Kidney (tissue), 22 donors: ENCODE measurements around the gene KLK7. TPM values are rescaled to one million over a fixed set of nuclear protein-coding genes. Genes with fewer than 3 reads are reported as not detected.

Experiments used
- DNase-seq, 5 donors: peaks; one replicate each; pipeline ENCODE4 v3.0.0-alpha.2; 2013 to 2020
- FAIRE-seq: peaks from 2 replicates; lab custom pipeline; 2012; peaks lifted over from hg19 to GRCh38; lab: Jason Lieb, UNC
- H3K27ac ChIP-seq, 2 donors: one replicate each; pipeline ENCODE4 v1.7.0; 2013; ENCODE audit warnings: low read depth in 2 of 2, low read length in 2 of 2, inconsistent platforms in 1 of 2
- H3K27me3 ChIP-seq: one replicate; pipeline ENCODE4 v1.7.1; 2013; ENCODE audit warnings: low read length, inconsistent platforms; ENCODE audit not compliant: control insufficient read depth, insufficient read depth
- H3K36me3 ChIP-seq, 3 donors: one replicate each; pipeline versions ENCODE4 v1.7.0 to v1.7.1; 2013; ENCODE audit warnings: low read length in 3 of 3, control low read depth in 1 of 3, inconsistent platforms in 1 of 3; ENCODE audit not compliant: insufficient read depth in 3 of 3, control insufficient read depth in 2 of 3
- H3K4me1 ChIP-seq, 3 donors: one replicate each; pipeline versions ENCODE4 v1.7.0 to v1.7.1; 2013; ENCODE audit warnings: low read length in 3 of 3, inconsistent platforms in 1 of 3, low read depth in 1 of 3; ENCODE audit not compliant: control insufficient read depth in 2 of 3, insufficient read depth in 2 of 3
- H3K4me3 ChIP-seq, 3 donors: one replicate each; pipeline versions ENCODE4 v1.7.0 to v1.8.1; 2013; ENCODE audit warnings: low read length in 3 of 3, control low read depth in 1 of 3, inconsistent platforms in 1 of 3
- H3K9ac ChIP-seq, 3 donors: one replicate each; pipeline versions ENCODE4 v1.7.0 to v1.7.1; 2013; ENCODE audit warnings: low read length in 3 of 3, control low read depth in 1 of 3, inconsistent platforms in 1 of 3
- H3K9me3 ChIP-seq, 3 donors: one replicate each; pipeline versions ENCODE4 v1.7.0 to v1.7.1; 2013; ENCODE audit warnings: low read length in 3 of 3, control low read depth in 1 of 3, inconsistent platforms in 1 of 3; ENCODE audit not compliant: control insufficient read depth in 2 of 3, insufficient read depth in 1 of 3
- CTCF ChIP-seq: IDR thresholded peaks from 3 replicates; pipeline ENCODE4 v1.5.1; 2012; ENCODE audit warnings: mild to moderate bottlenecking, moderate library complexity, borderline replicate concordance; ENCODE audit not compliant: insufficient read depth; ENCODE audit errors: extremely low read depth
- intact Hi-C: fragments of 100-400 bp; cut with DNase I; formaldehyde crosslinking; loops from one replicate; pipeline ENCODE4 v1.11.1; 2022
- long read RNA-seq, 10 donors: library from polyadenylated mRNA in 1 of 10; unstranded in 1 of 10; transcript quantifications; one replicate each; pipeline ENCODE4 v2.0.0 and lab custom pipeline, GENCODE V29; 2021 to 2026
- polyA plus RNA-seq: library from polyadenylated mRNA; stranded (reverse); fragments of 350-450 nt; fragmentation: Illumina TruSeq; extraction: RNeasy Lipid Tissue Mini Kit (QIAGEN cat#74804); gene quantifications from one replicate; pipeline ENCODE4 v1.2.3, GENCODE V29; 2014; ENCODE audit warnings: low read depth, low replicate concordance; ENCODE audit not compliant: insufficient read depth
- total RNA-seq: library from RNA; stranded (reverse); fragmentation: NEBNext Ultra II Directional; extraction: Animal tissue kit (Norgen Biotek cat#: 25700); gene quantifications from one replicate; pipeline ENCODE4 v1.2.1, GENCODE V29; 2021
- donor health status: control.
- donor health status: control.
- donor health status: control.
- donor health status: control.
- donor health status: control.
- donor health status: DM: yes; HTN: yes; CAD: no.
- donor health status: Normal renal cell carcinoma (clear cell type).

Gene KLK7
- 1.0 TPM for total RNA-seq
- 22.5 TPM for polyA plus RNA-seq
- long read RNA-seq, donor 1, partial matches to known transcripts, result 0 of 1 reads
- long read RNA-seq, donor 1, other reads (novel, unspliced or antisense), result 0 of 1 reads
- long read RNA-seq, donor 2, partial matches to known transcripts, result 0 of 2 reads
- long read RNA-seq, donor 2, other reads (novel, unspliced or antisense), result 0 of 2 reads
- long read RNA-seq, donor 3, partial matches to known transcripts, result 0 of 1 reads
- long read RNA-seq, donor 3, other reads (novel, unspliced or antisense), result 0 of 1 reads
- long read RNA-seq, donor 4, partial matches to known transcripts, result 0 of 2 reads
- long read RNA-seq, donor 4, other reads (novel, unspliced or antisense), result 0 of 2 reads
- long read RNA-seq, donor 5, result 0 reads
- long read RNA-seq, donor 6, partial matches to known transcripts, result 0 of 1 reads
- long read RNA-seq, donor 6, other reads (novel, unspliced or antisense), result 0 of 1 reads
- long read RNA-seq, donor 7, partial matches to known transcripts, result 1 of 2 reads
- long read RNA-seq, donor 7, other reads (novel, unspliced or antisense), result 0 of 2 reads
- long read RNA-seq, donor 8, partial matches to known transcripts, result 0 of 3 reads
- long read RNA-seq, donor 8, other reads (novel, unspliced or antisense), result 0 of 3 reads
- long read RNA-seq, donor 9, partial matches to known transcripts, result 0 of 4 reads
- long read RNA-seq, donor 9, other reads (novel, unspliced or antisense), result 0 of 4 reads
- long read RNA-seq, donor 10, partial matches to known transcripts, result 0 of 4 reads
- long read RNA-seq, donor 10, other reads (novel, unspliced or antisense), result 0 of 4 reads

- no peak for FAIRE-seq
- Histone ChIP-seq H3K4me1 (no peaks in the 10 kb centered on the region), H3K9ac (no peak within 1 kb of the TSS), H3K27me3 (no peaks in the 10 kb centered on the region), H3K9me3 (no peaks in the 10 kb centered on the region), H3K36me3 (no peaks in the 10 kb centered on the region), H3K4me3 (no peak within 1 kb of the TSS), H3K27ac (no peak within 1 kb of the TSS)
- no peak for TF ChIP-seq CTCF
- peak in 2 of 5 donors; percentile 41 to 55 for DNase-seq
- intact Hi-C loops, result no loop called here
These were observed at the start of gene KLK7 for GRCh38 chr19:50983625-50984292. TSS of gene KLK7 (minus strand) at chr19:50983917. CDS start at chr19:50982399, 1,518 bp downstream.

GRCh38 chr19:51031880-51032225 is 48.1 kb upstream of the KLK7 start:
- no peaks in the 10 kb centered on the region for H3K9me3 ChIP-seq
- intact Hi-C loops, result no loop called here
- no peaks in the 10 kb centered on the region for H3K27me3 ChIP-seq
- H3K27ac ChIP-seq, result no peak overlapping the region
- H3K9ac ChIP-seq, result no peak overlapping the region
- H3K4me3 ChIP-seq, result no peak overlapping the region
- no peak for DNase-seq
- TF ChIP-seq CTCF, result no peak
- FAIRE-seq, result no peak
- H3K36me3 ChIP-seq, result no peaks in the 10 kb centered on the region
- no peaks in the 10 kb centered on the region for H3K4me1 ChIP-seq

GRCh38 chr19:51031220-51031879 is 47.6 kb upstream of the KLK7 start:
- H3K9ac ChIP-seq, result no peak overlapping the region
- intact Hi-C loops, result no loop called here
- DNase-seq (no peak), FAIRE-seq (no peak)
- no peaks in the 10 kb centered on the region for H3K9me3 ChIP-seq
- no peaks in the 10 kb centered on the region for H3K27me3 ChIP-seq
- H3K4me1 ChIP-seq, result no peaks in the 10 kb centered on the region
- no peaks in the 10 kb centered on the region for H3K36me3 ChIP-seq
- no peak overlapping the region for H3K4me3 ChIP-seq
- no peak overlapping the region for H3K27ac ChIP-seq
- no peak for TF ChIP-seq CTCF
